NCI-H526 treated with DMSO at 0.1 percent for 48 hours (cell line): ENCODE data around the gene ZNF678.
"Not testable (repeated sequence)": the region's sequence is repeated elsewhere in the genome, so short reads cannot be mapped to it uniquely, and the experiment has no call there.

Experiments
- DNase-seq: peaks from one replicate; lab custom pipeline; 2025; lab: John Stamatoyannopoulos, UW

ZNF678 gene

DNA sequence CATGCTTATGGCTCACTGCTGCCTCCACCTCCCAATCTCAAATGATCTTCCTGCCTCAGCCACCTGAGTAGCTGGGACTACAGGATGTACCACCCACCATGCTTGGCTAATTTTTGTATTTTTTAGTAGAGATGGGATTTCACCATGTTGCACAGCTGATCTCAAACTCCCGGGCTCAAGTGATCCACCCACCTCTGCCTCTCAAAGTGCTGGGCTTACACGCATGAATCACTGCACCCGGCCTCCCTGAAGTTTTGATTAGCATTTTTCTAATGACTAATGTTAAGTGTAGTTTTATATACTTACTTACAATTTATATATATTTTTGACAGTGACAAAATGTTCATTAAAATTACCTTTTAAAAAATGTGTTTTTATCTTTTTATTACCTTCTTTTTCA lies 41.1 kb downstream of the ZNF678 start:
- no peak for DNase-seq

GRCh38 chr1:227606271-227606670 lies 42.9 kb downstream of the ZNF678 start:
- DNase-seq, result not testable (repeated sequence)

- no peak for DNase-seq
Observed at GRCh38 chr1:227607336-227607898, 44.1 kb downstream of the ZNF678 start.

- no peak for DNase-seq
Observed at GRCh38 chr1:227612658-227613057, 49.3 kb downstream of the ZNF678 start.

DNA sequence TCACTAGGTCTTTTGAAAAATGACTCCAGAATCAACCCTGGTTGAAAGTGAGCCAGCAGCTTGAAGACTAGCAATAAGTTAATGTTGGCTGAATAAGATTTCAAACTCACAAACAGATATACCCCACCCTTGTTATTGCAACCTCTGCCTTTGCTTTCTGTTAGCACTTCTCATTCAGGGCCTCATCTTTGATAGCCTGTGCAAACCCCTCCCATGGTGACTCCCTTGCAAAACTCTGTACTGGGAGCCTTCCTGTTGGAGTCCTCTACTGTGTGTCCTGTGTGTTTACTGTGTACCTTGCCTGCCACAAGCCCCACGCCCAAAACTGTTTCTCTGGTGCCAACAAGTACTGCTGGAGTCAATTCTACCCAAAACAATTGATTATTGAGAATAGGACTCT lies 50.2 kb downstream of the ZNF678 start:
- DNase-seq, result no peak

DNA sequence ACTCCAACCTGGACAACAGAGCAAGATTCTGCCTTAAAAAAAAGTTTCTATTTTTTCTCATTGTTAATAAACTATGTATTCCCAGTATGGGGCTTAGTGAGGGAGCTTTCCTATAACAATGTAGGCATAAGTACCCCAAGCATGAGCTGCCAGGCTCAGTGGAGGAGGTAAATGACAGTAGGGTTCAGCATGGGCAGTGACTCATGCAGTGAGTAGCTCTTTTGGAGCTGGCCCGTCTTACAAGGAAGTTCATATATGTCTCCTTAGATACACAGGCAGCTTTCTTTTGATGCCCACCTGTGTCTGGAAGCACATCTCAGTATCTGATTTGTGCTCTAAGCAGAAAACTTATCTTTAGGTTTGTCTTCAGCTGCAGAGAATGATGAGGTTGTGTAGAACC lies 57.9 kb downstream of the ZNF678 start:
- DNase-seq, result no peak

GRCh38 chr1:227622739-227623475 lies 59.6 kb downstream of the ZNF678 start:
- DNase-seq, result no peak

DNA sequence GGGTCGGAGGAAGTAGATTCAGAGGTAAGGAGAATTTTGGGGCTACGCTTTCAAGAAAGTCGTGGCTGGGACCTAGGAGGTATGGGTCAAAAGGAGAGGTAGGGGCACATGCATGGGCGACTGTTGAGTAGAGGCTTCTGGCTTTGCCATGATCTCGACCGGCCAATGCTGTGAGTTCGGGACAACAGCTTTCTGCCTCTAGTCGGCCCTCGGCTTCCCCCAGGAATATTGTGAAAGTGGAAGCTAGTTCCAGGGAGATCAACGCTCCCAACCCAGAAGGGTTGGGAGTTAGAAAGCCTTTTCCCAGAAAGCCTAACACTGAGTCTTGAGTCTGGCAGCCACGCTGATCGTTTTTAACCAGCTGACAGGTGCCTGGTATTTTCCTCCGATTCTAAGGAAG lies 69.0 kb downstream of the ZNF678 start:
- DNase-seq, result no peak

GRCh38 chr1:227635596-227635995 lies 72.2 kb downstream of the ZNF678 start:
- DNase-seq, result no peak

DNA sequence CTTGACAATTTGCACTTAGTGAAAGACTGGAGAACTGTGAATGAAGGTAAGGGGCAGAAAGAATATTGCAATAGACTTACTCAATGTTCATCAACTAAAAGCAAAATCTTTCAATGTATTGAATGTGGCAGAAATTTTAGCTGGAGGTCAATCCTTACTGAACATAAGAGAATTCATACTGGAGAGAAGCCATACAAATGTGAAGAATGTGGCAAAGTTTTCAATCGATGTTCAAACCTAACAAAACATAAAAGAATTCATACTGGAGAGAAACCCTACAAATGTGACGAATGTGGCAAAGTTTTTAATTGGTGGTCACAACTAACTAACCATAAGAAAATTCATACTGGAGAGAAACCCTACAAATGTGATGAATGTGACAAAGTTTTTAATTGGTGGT lies 91.1 kb downstream of the ZNF678 start:
- no peak for DNase-seq

GRCh38 chr1:227654858-227655752 lies 91.7 kb downstream of the ZNF678 start:
- no peak for DNase-seq

- DNase-seq, result no peak
Observed at GRCh38 chr1:227661495-227661894, 98.1 kb downstream of the ZNF678 start.

GRCh38 chr1:227662933-227663332 lies 99.6 kb downstream of the ZNF678 start:
- no peak for DNase-seq

GRCh38 chr1:227666286-227666685 lies 102.9 kb downstream of the ZNF678 start:
- DNase-seq, result no peak

GRCh38 chr1:227673441-227673840 lies 110.1 kb downstream of the ZNF678 start:
- DNase-seq, result no peak

DNA sequence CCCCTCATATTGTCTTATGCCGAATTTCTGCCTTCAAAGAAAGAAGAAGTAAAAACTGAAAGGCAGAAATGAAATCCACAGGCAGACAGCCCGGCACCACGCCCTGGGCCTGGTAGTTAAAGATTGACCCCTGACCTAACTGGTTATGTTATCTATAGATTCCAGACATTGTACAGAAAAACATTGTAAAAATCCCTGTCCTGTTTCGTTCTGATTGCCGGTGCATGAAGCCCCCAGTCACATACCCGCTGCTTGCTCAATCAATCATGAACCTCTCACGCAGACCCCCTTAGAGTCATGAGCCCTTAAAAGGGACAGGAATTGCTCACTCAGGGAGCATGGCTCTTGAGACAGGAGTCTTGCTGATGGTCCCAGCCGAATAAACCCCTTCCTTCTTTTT lies 122.5 kb downstream of the ZNF678 start:
- no peak for DNase-seq

DNA sequence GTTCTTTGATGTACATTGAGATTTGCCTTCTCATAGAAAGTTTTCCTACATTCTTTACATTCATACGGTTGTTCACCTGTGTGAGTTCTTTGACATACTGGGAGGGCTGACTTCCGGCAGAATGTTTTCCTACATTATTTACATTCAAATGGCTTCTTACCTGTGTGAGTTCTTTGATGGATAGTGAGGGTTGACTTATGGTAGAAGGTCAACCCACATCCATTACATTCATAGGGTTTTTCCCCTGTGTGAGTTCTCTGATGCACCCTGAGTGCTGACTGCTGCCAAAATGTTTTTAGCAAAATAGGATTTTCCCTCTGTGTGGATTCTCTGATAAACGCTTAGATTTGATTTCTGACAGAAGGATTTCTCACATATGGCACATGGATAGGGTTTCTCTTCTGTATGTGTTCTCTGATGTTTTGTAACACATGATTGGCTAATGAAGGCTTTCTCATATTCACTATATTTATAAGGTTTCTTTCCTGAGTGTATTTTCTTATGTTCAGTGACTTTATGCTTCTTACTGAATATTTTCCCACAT lies 134.0 kb downstream of the ZNF678 start:
- DNase-seq, result no peak

DNA sequence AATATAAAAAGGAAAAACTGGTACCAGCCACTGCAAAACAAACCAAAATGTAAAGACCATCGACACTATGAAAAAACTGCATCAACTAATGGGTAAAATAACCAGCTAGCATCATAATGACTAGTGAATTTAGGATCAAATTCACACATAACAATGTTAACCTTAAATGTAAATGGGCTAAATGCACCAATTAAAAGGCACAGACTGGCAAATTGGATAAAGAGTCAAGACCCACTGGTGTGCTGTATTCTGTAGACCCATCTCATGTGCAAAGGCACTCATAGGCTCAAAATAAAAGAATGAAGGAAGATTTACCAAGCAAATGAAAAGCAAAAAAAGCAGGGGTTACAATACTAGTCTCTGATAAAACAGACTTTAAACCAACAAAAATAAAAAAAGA lies 138.3 kb downstream of the ZNF678 start:
- DNase-seq, result not testable (repeated sequence)

DNA sequence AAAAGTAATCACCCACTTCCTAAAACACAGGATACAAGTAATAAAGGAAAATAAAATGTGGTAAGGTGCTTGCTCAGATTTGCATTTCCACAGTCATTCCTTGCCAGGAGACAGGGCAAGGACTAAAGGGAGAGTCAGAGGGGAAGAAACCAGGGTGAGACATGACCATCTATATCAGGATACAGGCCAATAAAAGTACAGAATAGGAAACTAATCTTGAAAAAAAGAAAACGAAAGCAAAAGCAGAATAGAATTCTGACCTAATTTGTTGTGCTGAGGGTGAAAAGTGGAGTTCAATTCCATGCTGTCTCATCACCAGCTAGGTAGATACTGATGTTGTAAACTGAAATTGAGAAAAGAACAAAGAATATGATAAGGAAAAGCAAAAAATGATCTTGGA lies 144.5 kb downstream of the ZNF678 start:
- DNase-seq, result no peak

GRCh38 chr1:227709451-227709850 lies 146.1 kb downstream of the ZNF678 start:
- DNase-seq, result no peak

- DNase-seq, result not testable (repeated sequence)
Observed at GRCh38 chr1:227710474-227710873, 147.1 kb downstream of the ZNF678 start.

DNA sequence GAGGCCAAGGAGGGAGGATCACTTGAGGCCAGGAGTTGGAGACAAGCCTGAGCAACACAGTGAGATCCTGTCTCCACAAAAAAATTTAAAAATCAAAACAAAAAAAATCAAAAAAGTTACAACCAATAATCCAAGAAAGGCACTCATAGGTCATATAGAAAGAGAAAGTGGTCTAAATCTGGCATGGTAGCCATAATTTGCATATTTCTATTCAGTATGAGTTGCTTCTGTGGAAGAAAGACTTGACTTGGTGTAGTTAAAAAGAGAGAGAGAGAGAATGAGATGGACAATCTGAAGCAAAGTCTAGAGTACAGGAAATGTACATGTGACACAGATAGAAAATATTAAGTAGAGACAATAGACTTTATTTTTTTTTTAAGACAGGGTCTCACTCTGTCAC lies 149.3 kb downstream of the ZNF678 start:
- DNase-seq, result no peak

- no peak for DNase-seq
Observed at GRCh38 chr1:227718932-227719331, 155.6 kb downstream of the ZNF678 start.
